ENCODE data around the gene COG7.

COG7 gene

GRCh38 chr16:23357761-23358290 lies 95.2 kb downstream of the COG7 start:
- DNase-seq (ENCODE audit: low read depth) = no peak

GRCh38 chr16:23356941-23357340 lies 96.0 kb downstream of the COG7 start:
- no peak for DNase-seq (ENCODE audit: low read depth)

- no peak for DNase-seq (ENCODE audit: low read depth)
These were observed 97.8 kb downstream of the COG7 start for GRCh38 chr16:23355106-23355670.

GRCh38 chr16:23354246-23354645 lies 98.7 kb downstream of the COG7 start:
- DNase-seq (ENCODE audit: low read depth) = no peak

GRCh38 chr16:23353440-23353839 lies 99.5 kb downstream of the COG7 start:
- no peak for DNase-seq (ENCODE audit: low read depth)

GRCh38 chr16:23351360-23351759 lies 101.6 kb downstream of the COG7 start:
- DNase-seq (ENCODE audit: low read depth) = no peak

- DNase-seq (ENCODE audit: low read depth) = no peak
These were observed 104.2 kb downstream of the COG7 start for GRCh38 chr16:23348579-23349469.

- no peak for DNase-seq (ENCODE audit: low read depth)
These were observed 107.8 kb downstream of the COG7 start for GRCh38 chr16:23345237-23345636.

- no peak for DNase-seq (ENCODE audit: low read depth)
These were observed 109.1 kb downstream of the COG7 start for GRCh38 chr16:23343643-23344612.

- no peak for DNase-seq (ENCODE audit: low read depth)
These were observed 110.8 kb downstream of the COG7 start for GRCh38 chr16:23342083-23342640.

- no peak for DNase-seq (ENCODE audit: low read depth)
These were observed 113.2 kb downstream of the COG7 start for GRCh38 chr16:23339787-23340186.
